ENCODE results near the gene COG2. TPM values are rescaled to one million over a fixed set of nuclear protein-coding genes. Genes with fewer than 3 reads are reported as not detected.

The COG2 gene
- total RNA-seq, 1 experiment from 2014 or later: 59.2 TPM

GRCh38 chr1:230633469-230633868, 8.8 kb upstream of the COG2 start:
- TF ChIP-seq, protein P1, sequence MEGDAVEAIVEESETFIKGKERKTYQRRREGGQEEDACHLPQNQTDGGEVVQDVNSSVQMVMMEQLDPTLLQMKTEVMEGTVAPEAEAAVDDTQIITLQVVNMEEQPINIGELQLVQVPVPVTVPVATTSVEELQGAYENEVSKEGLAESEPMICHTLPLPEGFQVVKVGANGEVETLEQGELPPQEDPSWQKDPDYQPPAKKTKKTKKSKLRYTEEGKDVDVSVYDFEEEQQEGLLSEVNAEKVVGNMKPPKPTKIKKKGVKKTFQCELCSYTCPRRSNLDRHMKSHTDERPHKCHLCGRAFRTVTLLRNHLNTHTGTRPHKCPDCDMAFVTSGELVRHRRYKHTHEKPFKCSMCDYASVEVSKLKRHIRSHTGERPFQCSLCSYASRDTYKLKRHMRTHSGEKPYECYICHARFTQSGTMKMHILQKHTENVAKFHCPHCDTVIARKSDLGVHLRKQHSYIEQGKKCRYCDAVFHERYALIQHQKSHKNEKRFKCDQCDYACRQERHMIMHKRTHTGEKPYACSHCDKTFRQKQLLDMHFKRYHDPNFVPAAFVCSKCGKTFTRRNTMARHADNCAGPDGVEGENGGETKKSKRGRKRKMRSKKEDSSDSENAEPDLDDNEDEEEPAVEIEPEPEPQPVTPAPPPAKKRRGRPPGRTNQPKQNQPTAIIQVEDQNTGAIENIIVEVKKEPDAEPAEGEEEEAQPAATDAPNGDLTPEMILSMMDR (IDR thresholded peaks at IDR 0.05; ENCODE audit: unreplicated experiment): no peak
- Mint-ChIP-seq H3K4me1 (ENCODE audit: low read depth, unreplicated experiment) (no peaks in the 10 kb centered on the region), H3K27me3 (ENCODE audit: unreplicated experiment) (no peaks in the 10 kb centered on the region), H3K4me3 (ENCODE audit: low read depth, unreplicated experiment) (no peak overlapping the region), H3K36me3 (ENCODE audit: insufficient read depth, unreplicated experiment) (no peaks in the 10 kb centered on the region), H3K9me3 (ENCODE audit: low read depth, unreplicated experiment) (no peaks in the 10 kb centered on the region), H3K27ac (ENCODE audit: unreplicated experiment) (no peak overlapping the region)
- intact Hi-C loops (cut with micrococcal nuclease; ENCODE audit: unreplicated experiment): no loop called here
- no TSS peak for BruUV-seq (replicated peaks)
- no peak for DNase-seq
- CTCF ChIA-PET: interaction anchor here (1.5 kb wide), 1 partner anchor 8 kb away, joined by 3 read pairs; no protein-coding TSS in a partner anchor

- H3K27me3 Mint-ChIP-seq (ENCODE audit: unreplicated experiment): no peaks in the 10 kb centered on the region
- H3K4me1 Mint-ChIP-seq (ENCODE audit: low read depth, unreplicated experiment): peaks cover 6% of the 10 kb centered on the region
- no peak overlapping the region for H3K27ac Mint-ChIP-seq (ENCODE audit: unreplicated experiment)
- CTCF ChIA-PET: interaction anchor here (1.5 kb wide), 1 partner anchor 7 kb away, joined by 3 read pairs; no protein-coding TSS in a partner anchor
- H3K36me3 Mint-ChIP-seq (ENCODE audit: insufficient read depth, unreplicated experiment): no peaks in the 10 kb centered on the region
- TF ChIP-seq, protein P1 (IDR thresholded peaks at IDR 0.05; ENCODE audit: unreplicated experiment): no peak
- BruUV-seq (replicated peaks): no TSS peak
- no peaks in the 10 kb centered on the region for H3K9me3 Mint-ChIP-seq (ENCODE audit: low read depth, unreplicated experiment)
- H3K4me3 Mint-ChIP-seq (ENCODE audit: low read depth, unreplicated experiment): no peak overlapping the region
- intact Hi-C loops (cut with micrococcal nuclease; ENCODE audit: unreplicated experiment): no loop called here
- DNase-seq: no peak
Measured at GRCh38 chr1:230634384-230634783, 7.9 kb upstream of the COG2 start.

DNA sequence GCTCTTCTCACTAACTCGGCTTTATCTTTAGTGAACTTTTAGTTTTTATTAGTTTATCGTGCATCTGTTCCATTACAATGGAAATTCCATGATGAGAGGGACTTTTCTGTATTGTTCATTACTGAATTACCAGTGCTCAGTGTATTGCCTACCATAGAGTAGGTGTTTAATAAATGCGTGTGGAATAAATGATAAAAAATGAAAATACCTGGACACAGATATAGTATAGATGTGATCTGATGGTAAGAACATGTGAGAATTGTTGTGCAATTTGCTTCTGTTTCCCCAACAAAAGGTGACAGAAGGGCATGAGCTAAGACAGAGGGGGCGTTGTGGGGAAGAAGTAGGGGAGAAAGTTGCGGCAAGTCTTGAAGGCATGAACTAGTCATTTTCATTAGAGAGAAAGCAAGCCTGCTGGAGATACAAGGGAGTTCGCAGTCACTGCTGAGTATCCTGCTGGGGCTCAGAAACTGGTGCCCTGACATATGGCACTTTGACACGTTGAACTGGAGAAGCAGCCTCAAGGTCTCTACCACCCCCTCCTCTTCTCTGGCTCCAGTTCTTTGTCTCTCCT, 5.6 kb upstream of the COG2 start:
- Mint-ChIP-seq H3K9me3 (ENCODE audit: low read depth, unreplicated experiment) (no peaks in the 10 kb centered on the region), H3K27ac (ENCODE audit: unreplicated experiment) (no peak overlapping the region), H3K4me3 (ENCODE audit: low read depth, unreplicated experiment) (no peak overlapping the region), H3K27me3 (ENCODE audit: unreplicated experiment) (no peaks in the 10 kb centered on the region), H3K4me1 (ENCODE audit: low read depth, unreplicated experiment) (peaks cover 14% of the 10 kb centered on the region), H3K36me3 (ENCODE audit: insufficient read depth, unreplicated experiment) (peaks cover under 1% of the 10 kb centered on the region)
- DNase-seq: no peak
- BruUV-seq (replicated peaks): no TSS peak
- TF ChIP-seq, protein P1 (IDR thresholded peaks at IDR 0.05; ENCODE audit: unreplicated experiment): no peak
- CTCF ChIA-PET: no interaction called here
- intact Hi-C loops (cut with micrococcal nuclease; ENCODE audit: unreplicated experiment): no loop called here

DNA sequence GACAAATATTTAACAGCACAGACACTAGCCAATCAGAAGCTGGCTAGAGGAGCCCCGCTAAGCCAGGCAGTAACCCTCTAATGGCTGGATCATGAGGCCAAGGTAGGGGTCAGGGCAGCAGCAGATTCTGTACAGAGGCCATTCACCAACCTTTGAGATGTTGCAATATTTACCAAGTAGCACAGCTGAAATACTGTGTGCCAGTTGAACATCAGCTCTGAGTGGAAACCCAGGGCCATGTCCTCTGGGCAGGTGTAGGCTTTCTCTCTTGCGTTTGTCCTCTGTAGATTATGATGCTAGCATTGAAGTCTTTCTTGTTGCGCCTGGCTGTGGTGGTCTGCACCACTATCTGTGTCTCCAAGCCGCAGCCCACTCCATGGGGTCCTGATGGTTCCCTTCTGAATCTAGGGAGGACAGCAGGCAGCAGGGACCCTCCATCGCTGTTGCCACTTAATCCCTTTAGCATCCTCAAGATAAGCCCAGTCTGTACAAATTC, 2.5 kb upstream of the COG2 start:
- CTCF ChIA-PET: no interaction called here
- TF ChIP-seq, protein P1 (IDR thresholded peaks at IDR 0.05; ENCODE audit: unreplicated experiment): no peak
- Mint-ChIP-seq H3K4me3 (ENCODE audit: low read depth, unreplicated experiment) (no peak overlapping the region), H3K9me3 (ENCODE audit: low read depth, unreplicated experiment) (no peaks in the 10 kb centered on the region), H3K27me3 (ENCODE audit: unreplicated experiment) (no peaks in the 10 kb centered on the region), H3K36me3 (ENCODE audit: insufficient read depth, unreplicated experiment) (peaks cover 23% of the 10 kb centered on the region), H3K4me1 (ENCODE audit: low read depth, unreplicated experiment) (peaks cover 27% of the 10 kb centered on the region), H3K27ac (ENCODE audit: unreplicated experiment) (no peak overlapping the region)
- DNase-seq: no peak
- intact Hi-C loops (cut with micrococcal nuclease; ENCODE audit: unreplicated experiment): loop anchor here (5.0 kb wide), 2 partner anchors 43 to 67 kb away; no protein-coding TSS in a partner anchor
- BruUV-seq (replicated peaks): no TSS peak
